K562 (cell line): ENCODE results near the gene PAXIP1. TPM values are rescaled to one million over a fixed set of nuclear protein-coding genes. Genes with fewer than 3 reads are reported as not detected.

Experiments
- ATAC-seq: fragments of 200-7000 bp; cut with Tn5 transposase; 3 replicates; pipeline ENCODE4 v1.9.1; 2020; ENCODE audit warnings: moderate library complexity
- BruUV-seq: library from RNA; stranded (reverse); fragments of 400-500 nt; replicated peaks from 2 replicates; lab custom pipeline; 2021; lab: Mats Ljungman, UMichigan
- CTCF ChIA-PET: fragments of 300-600 bp; formaldehyde crosslinking; extraction: SDS; loops from one replicate; lab custom pipeline; 2021; ENCODE audit warnings: low intra/inter-chr PET ratio; lab: Yijun Ruan, JAX
- POLR2A ChIA-PET: fragments of 300-600, 350-650 bp; sonication (Branson Sonifier 250); formaldehyde crosslinking; extraction: SDS; loops from one replicate; lab custom pipeline; 2021; ENCODE audit warnings: antibody characterized with exemption, inconsistent platforms; lab: Yijun Ruan, JAX
- DNase-seq, 4 experiments: peaks; one replicate each; pipeline versions ENCODE4 v3.0.0 to v3.0.0-alpha.2; 2011 to 2018; ENCODE audit warnings: low spot score in 3 of 4, mixed read lengths in 3 of 4; ENCODE audit errors: extremely low read depth in 1 of 4
- FAIRE-seq: peaks from 2 replicates; lab custom pipeline; 2011; peaks lifted over from hg19 to GRCh38; lab: Jason Lieb, UNC
- H2AFZ ChIP-seq: 2 replicates; pipeline ENCODE4 v1.6.0; 2011; ENCODE audit warnings: low read depth, low read length, control low read depth, inconsistent platforms
- H3K27ac ChIP-seq: fragments of 200-600 bp; 3 replicates; pipeline ENCODE4 v1.8.0; 2011; ENCODE audit warnings: low read depth, mild to moderate bottlenecking, control low read depth, inconsistent platforms, low read length, moderate library complexity, mixed read lengths; ENCODE audit errors: extremely low read depth
- H3K27me3 ChIP-seq, 2 experiments: fragments of 300-600 bp in 1 of 2; 2 replicates in 1 of 2; 3 replicates in 1 of 2; pipeline versions ENCODE4 v1.6.0 to v1.8.0; 2011; ENCODE audit warnings: inconsistent platforms in 2 of 2, low read length in 2 of 2, mild to moderate bottlenecking in 1 of 2, mixed read lengths in 1 of 2, moderate library complexity in 1 of 2; ENCODE audit not compliant: control insufficient read depth in 2 of 2, insufficient read depth in 2 of 2
- H3K36me3 ChIP-seq: fragments of 300-600 bp; 3 replicates; pipeline ENCODE4 v1.8.0; 2011; ENCODE audit warnings: mild to moderate bottlenecking, low read length, inconsistent platforms; ENCODE audit not compliant: control insufficient read depth, insufficient read depth
- H3K4me1 ChIP-seq, 2 experiments: fragments of 200-600 bp in 1 of 2; replicated peaks in 1 of 2; 2 replicates in 1 of 2; 3 replicates in 1 of 2; pipeline versions ENCODE4 v1.5.1 to v1.8.0; 2011; ENCODE audit warnings: inconsistent platforms in 2 of 2, low read length in 2 of 2, mild to moderate bottlenecking in 1 of 2, mixed read lengths in 1 of 2, moderate library complexity in 1 of 2; ENCODE audit not compliant: control insufficient read depth in 2 of 2, insufficient read depth in 2 of 2
- H3K4me2 ChIP-seq: 2 replicates; pipeline ENCODE4 v1.6.1; 2011; ENCODE audit warnings: low read length, control low read depth, inconsistent platforms, mixed read lengths; ENCODE audit not compliant: insufficient read depth
- H3K4me3 ChIP-seq: fragments of 200-600 bp; sonication (generic), shearing (Covaris generic); 2 replicates; pipeline ENCODE4 v1.5.1; 2016; ENCODE audit warnings: control low read depth, inconsistent platforms
- H3K79me2 ChIP-seq: fragments of 200-600 bp; 3 replicates; pipeline ENCODE4 v1.8.0; 2011; ENCODE audit warnings: low read length, inconsistent platforms; ENCODE audit not compliant: control insufficient read depth, insufficient read depth
- H3K9ac ChIP-seq, 2 experiments: 2 replicates each; pipeline versions ENCODE4 v1.6.0 to v1.6.1; 2011; ENCODE audit warnings: low read depth in 2 of 2, low read length in 2 of 2, control low read depth in 1 of 2, inconsistent platforms in 1 of 2, mild to moderate bottlenecking in 1 of 2, mixed read lengths in 1 of 2; ENCODE audit not compliant: insufficient read depth in 1 of 2
- H3K9me1 ChIP-seq: one replicate; pipeline ENCODE4 v1.6.0; 2011; ENCODE audit warnings: inconsistent platforms, mild to moderate bottlenecking, low read length, moderate library complexity; ENCODE audit not compliant: control insufficient read depth, insufficient read depth
- H3K9me3 ChIP-seq: replicated peaks from 2 replicates; pipeline ENCODE4 v1.5.1; 2011; ENCODE audit warnings: low read depth, low read length, inconsistent platforms; ENCODE audit not compliant: control insufficient read depth, insufficient read depth
- H4K20me1 ChIP-seq: replicated peaks from 2 replicates; pipeline ENCODE4 v1.6.1; 2011; ENCODE audit warnings: low read length, inconsistent platforms, mixed read lengths; ENCODE audit not compliant: control insufficient read depth, insufficient read depth
- ATF7 ChIP-seq: fragments of 450-650 bp; IDR thresholded peaks from 2 replicates; pipeline ENCODE4 v1.7.1; 2014; ENCODE audit warnings: mild to moderate bottlenecking, moderate library complexity
- CEBPG ChIP-seq, 3 experiments: fragments of 200-800 bp in 1 of 3; sonication (Bioruptor generic) in 1 of 3; sonication (generic) in 1 of 3; formaldehyde crosslinking in 1 of 3; IDR thresholded peaks in 2 of 3; conservative IDR thresholded peaks in 1 of 3; 2 replicates each; pipeline versions ENCODE4 v1.6.1 to v1.8.0; 2016 to 2022; ENCODE audit warnings: missing compliant biosample characterization in 2 of 3, missing genetic modification characterization in 2 of 3, mild to moderate bottlenecking in 1 of 3, missing genetic modification reagents in 1 of 3
- E2F4 ChIP-seq: sonication (generic); formaldehyde crosslinking; IDR thresholded peaks from 2 replicates; pipeline ENCODE4 v1.8.0; 2022; ENCODE audit warnings: mild to moderate bottlenecking, low read depth, missing genetic modification reagents
- MAZ ChIP-seq, 2 experiments: fragments of 450-650 bp in 1 of 2; sonication (generic) in 1 of 2; formaldehyde crosslinking; IDR thresholded peaks in 1 of 2; conservative IDR thresholded peaks in 1 of 2; 2 replicates each; pipeline versions ENCODE4 v1.4.0 to v1.5.0; 2020; ENCODE audit warnings: mild to moderate bottlenecking in 1 of 2, missing genetic modification reagents in 1 of 2
- MYBL2 ChIP-seq, 2 experiments: fragments of 450-650 bp in 1 of 2; sonication (generic) in 1 of 2; formaldehyde crosslinking in 1 of 2; IDR thresholded peaks; 2 replicates each; pipeline versions ENCODE4 v1.6.1 to v1.8.1; 2017 to 2022; ENCODE audit warnings: borderline replicate concordance in 1 of 2, inconsistent platforms in 1 of 2, low read depth in 1 of 2, mild to moderate bottlenecking in 1 of 2, missing genetic modification reagents in 1 of 2, moderate library complexity in 1 of 2
- ZNF239 ChIP-seq: fragments of 250-450 bp; sonication (Bioruptor Pico); IDR thresholded peaks from 2 replicates; pipeline ENCODE4 v1.4.0; 2020; ENCODE audit warnings: mild to moderate bottlenecking
- WGBS: fragments of 100-300 bp; shearing (Covaris generic); methylation state at CpG from one replicate; pipeline ENCODE4 v1.1.6; 2016; ENCODE audit warnings: low coverage, mixed read lengths; ENCODE audit not compliant: insufficient coverage; ENCODE audit errors: missing lambda C conversion rate; 5-methylcytosine and 5-hydroxymethylcytosine counted together
- in situ Hi-C: fragments of 300-500 bp; cut with MboI; formaldehyde crosslinking; loops from 4 replicates; pipeline ENCODE4 v1.15.0; 2018; ENCODE audit warnings: inconsistent platforms, mixed read lengths
- intact Hi-C: fragments of 100-400 bp; cut with micrococcal nuclease; formaldehyde crosslinking; loops from 2 replicates; pipeline ENCODE4 v1.14.2; 2022
- polyA plus RNA-seq, 8 experiments: library from polyadenylated mRNA; depleted of rRNA in 4 of 8; stranded (reverse) in 5 of 8; unstranded in 3 of 8; fragments of >200 nt; fragmentation: Nextera tagmentation in 2 of 8; fragmentation: Illumina TruSeq in 1 of 8; extraction: Ambion mirVana in 2 of 8; extraction: Trizol in 1 of 8; gene quantifications; 2 replicates each; pipeline versions ENCODE4 v1.2.1 to v1.2.3, GENCODE V29; 2011 to 2014; ENCODE audit warnings: inconsistent platforms in 1 of 8, missing spikeins in 1 of 8
- total RNA-seq, 7 experiments: library from RNA; depleted of rRNA in 6 of 7; stranded (reverse); fragments of >200 nt in 6 of 7; fragmentation: Illumina TruSeq in 2 of 7; extraction: Trizol in 2 of 7; gene quantifications; 2 replicates each; pipeline versions ENCODE4 v1.2.1 to v1.2.3, GENCODE V29; 2011 to 2021; ENCODE audit warnings: low replicate concordance in 1 of 7
- TF ChIP-seq, protein P1 (sequence below): sonication (generic); formaldehyde crosslinking; IDR thresholded peaks from 2 replicates; pipeline ENCODE4 v1.8.0; 2022; ENCODE audit warnings: mild to moderate bottlenecking, missing genetic modification reagents
- TF ChIP-seq, protein P2 (sequence below): sonication (generic); formaldehyde crosslinking; IDR thresholded peaks from 2 replicates; pipeline ENCODE4 v1.8.1; 2022; ENCODE audit warnings: missing genetic modification reagents
- TF ChIP-seq, protein P3 (sequence below), 2 experiments: fragments of 450-650 bp in 1 of 2; sonication (generic) in 1 of 2; formaldehyde crosslinking in 1 of 2; IDR thresholded peaks in 1 of 2; conservative IDR thresholded peaks in 1 of 2; 2 replicates each; pipeline versions ENCODE4 v1.6.1 to v1.8.1; 2016 to 2023; ENCODE audit warnings: mild to moderate bottlenecking in 2 of 2, moderate library complexity in 2 of 2, inconsistent platforms in 1 of 2, missing genetic modification reagents in 1 of 2

The PAXIP1 gene
- total and polyA plus RNA-seq, 9 of the 15 experiments (the other 6 are each of a cell fraction or from before 2014, with no cell fraction given) = 9.7 to 37.9 (median 28.4) TPM

- TF ChIP-seq MYBL2 (IDR thresholded peaks at IDR 0.05; ENCODE audit: low read depth) = no peak
- no peak for TF ChIP-seq MYBL2 (CRISPR knock-in tag; IDR thresholded peaks at IDR 0.05; ENCODE audit: borderline replicate concordance)
- TF ChIP-seq E2F4 = no peak
Measured at GRCh38 chr7:154931906-154932305, 71.0 kb downstream of the PAXIP1 start (continued).

- POLR2A ChIA-PET = interaction anchor here (1.1 to 2.0 kb wide), 3 partner anchors 18 to 218 kb away, joined by 3 to 7 read pairs (median 3); no protein-coding TSS in a partner anchor
Measured at GRCh38 chr7:154929006-154929726, 73.8 kb downstream of the PAXIP1 start.

More at GRCh38 chr7:154929006-154929726, 73.8 kb downstream of the PAXIP1 start:
- CTCF ChIA-PET = interaction anchor here (0.6 kb wide), 1 partner anchor 186 kb away, joined by 4 read pairs; no protein-coding TSS in a partner anchor
- H3K4me3 ChIP-seq = peak overlapping the region; percentile 47
- TF ChIP-seq ZNF239 (CRISPR knock-in tag) (no peak), MAZ (CRISPR knock-in tag; conservative IDR thresholded peaks at IDR 0.05 in 1 of 2, IDR thresholded peaks at IDR 0.05 in 1 of 2) (0 out of 4 replicates have a peak, but pooled peaks of 1 of the 2 experiments have one; percentile 7), ATF7 (peak; percentile 36; the same call in 1 of the 2 replicates), CEBPG (CRISPR knock-in tag; IDR thresholded peaks at IDR 0.05) (no peak), CEBPG (tag; conservative IDR thresholded peaks at IDR 0.05 in 1 of 2, IDR thresholded peaks at IDR 0.05 in 1 of 2) (peak in 1 of 2 experiments; percentile 21; a peak in 1 of 4 replicates)
- TF ChIP-seq, protein P1, sequence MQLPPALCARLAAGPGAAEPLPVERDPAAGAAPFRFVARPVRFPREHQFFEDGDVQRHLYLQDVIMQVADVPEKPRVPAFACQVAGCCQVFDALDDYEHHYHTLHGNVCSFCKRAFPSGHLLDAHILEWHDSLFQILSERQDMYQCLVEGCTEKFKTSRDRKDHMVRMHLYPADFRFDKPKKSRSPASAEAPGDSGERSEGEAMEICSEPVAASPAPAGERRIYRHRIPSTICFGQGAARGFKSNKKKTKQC (CRISPR knock-in tag) = 0 out of 2 replicates have a peak, but pooled peaks have one; percentile 29
- TF ChIP-seq, protein P2, sequence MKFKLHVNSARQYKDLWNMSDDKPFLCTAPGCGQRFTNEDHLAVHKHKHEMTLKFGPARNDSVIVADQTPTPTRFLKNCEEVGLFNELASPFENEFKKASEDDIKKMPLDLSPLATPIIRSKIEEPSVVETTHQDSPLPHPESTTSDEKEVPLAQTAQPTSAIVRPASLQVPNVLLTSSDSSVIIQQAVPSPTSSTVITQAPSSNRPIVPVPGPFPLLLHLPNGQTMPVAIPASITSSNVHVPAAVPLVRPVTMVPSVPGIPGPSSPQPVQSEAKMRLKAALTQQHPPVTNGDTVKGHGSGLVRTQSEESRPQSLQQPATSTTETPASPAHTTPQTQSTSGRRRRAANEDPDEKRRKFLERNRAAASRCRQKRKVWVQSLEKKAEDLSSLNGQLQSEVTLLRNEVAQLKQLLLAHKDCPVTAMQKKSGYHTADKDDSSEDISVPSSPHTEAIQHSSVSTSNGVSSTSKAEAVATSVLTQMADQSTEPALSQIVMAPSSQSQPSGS (CRISPR knock-in tag) = no peak
- TF ChIP-seq, protein P3, sequence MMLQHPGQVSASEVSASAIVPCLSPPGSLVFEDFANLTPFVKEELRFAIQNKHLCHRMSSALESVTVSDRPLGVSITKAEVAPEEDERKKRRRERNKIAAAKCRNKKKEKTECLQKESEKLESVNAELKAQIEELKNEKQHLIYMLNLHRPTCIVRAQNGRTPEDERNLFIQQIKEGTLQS (IDR thresholded peaks at IDR 0.05) = 0 out of 2 replicates have a peak, but pooled peaks have one; percentile 6
- TF ChIP-seq, protein P3 (CRISPR knock-in tag; conservative IDR thresholded peaks at IDR 0.05) = no peak
- peak; percentile 47 for ATAC-seq
- no peak for FAIRE-seq
- H3K9ac ChIP-seq = peak overlapping the region; percentile 40 to 70; a peak in 2 of 4 replicates
- H3K9me3 ChIP-seq = peaks cover 5% of the 10 kb centered on the region; the same call in 1 of the 2 replicates
- no TSS peak for BruUV-seq
- no peaks in the 10 kb centered on the region for H3K79me2 ChIP-seq
- H3K27me3 ChIP-seq = peaks cover 0 to 11% of the 10 kb centered on the region in 2 experiments; a peak in 2 of 5 replicates
- H3K4me1 ChIP-seq = peaks cover 6 to 8% of the 10 kb centered on the region in 2 experiments; a peak in 3 of 5 replicates
- peak in 1 of 4 experiments; percentile 18 for DNase-seq
- in situ Hi-C loops (loop anchor here (5.0 to 10.0 kb wide), 2 partner anchors 413 to 616 kb away; partner anchors contain the start of gene CNPY1), intact Hi-C loops (loop anchor here (5.0 kb wide), 3 partner anchors 263 to 838 kb away; no protein-coding TSS in a partner anchor)
- no peak overlapping the region for H3K27ac ChIP-seq
- no peaks in the 10 kb centered on the region for H4K20me1 ChIP-seq
- peak overlapping the region; percentile 88 for H3K4me2 ChIP-seq
- H2AFZ ChIP-seq = peak overlapping the region; percentile 98
- no peaks in the 10 kb centered on the region for H3K9me1 ChIP-seq
- 17% methylated on average over 9 of the region's 9 CpGs for WGBS
- H3K36me3 ChIP-seq = no peaks in the 10 kb centered on the region
